K562 (cell line): Measurements from ENCODE around the gene TNNT3. TPM values are rescaled to one million over a fixed set of nuclear protein-coding genes. Genes with fewer than 3 reads are reported as not detected.

Experiments used
- ATAC-seq: fragments of 200-7000 bp; cut with Tn5 transposase; 3 replicates; pipeline ENCODE4 v1.9.1; 2020; ENCODE audit warnings: moderate library complexity
- BruUV-seq: library from RNA; stranded (reverse); fragments of 400-500 nt; replicated peaks from 2 replicates; lab custom pipeline; 2021; lab: Mats Ljungman, UMichigan
- CTCF ChIA-PET: fragments of 300-600 bp; formaldehyde crosslinking; extraction: SDS; loops from one replicate; lab custom pipeline; 2021; ENCODE audit warnings: low intra/inter-chr PET ratio; lab: Yijun Ruan, JAX
- POLR2A ChIA-PET: fragments of 300-600, 350-650 bp; sonication (Branson Sonifier 250); formaldehyde crosslinking; extraction: SDS; loops from one replicate; lab custom pipeline; 2021; ENCODE audit warnings: antibody characterized with exemption, inconsistent platforms; lab: Yijun Ruan, JAX
- DNase-seq, 4 experiments: peaks; one replicate each; pipeline versions ENCODE4 v3.0.0 to v3.0.0-alpha.2; 2011 to 2018; ENCODE audit warnings: low spot score in 3 of 4, mixed read lengths in 3 of 4; ENCODE audit errors: extremely low read depth in 1 of 4
- FAIRE-seq: peaks from 2 replicates; lab custom pipeline; 2011; peaks lifted over from hg19 to GRCh38; lab: Jason Lieb, UNC
- H2AFZ ChIP-seq: 2 replicates; pipeline ENCODE4 v1.6.0; 2011; ENCODE audit warnings: low read depth, low read length, control low read depth, inconsistent platforms
- H3K27ac ChIP-seq: fragments of 200-600 bp; 3 replicates; pipeline ENCODE4 v1.8.0; 2011; ENCODE audit warnings: low read depth, mild to moderate bottlenecking, control low read depth, inconsistent platforms, low read length, moderate library complexity, mixed read lengths; ENCODE audit errors: extremely low read depth
- H3K27me3 ChIP-seq, 2 experiments: fragments of 300-600 bp in 1 of 2; 2 replicates in 1 of 2; 3 replicates in 1 of 2; pipeline versions ENCODE4 v1.6.0 to v1.8.0; 2011; ENCODE audit warnings: inconsistent platforms in 2 of 2, low read length in 2 of 2, mild to moderate bottlenecking in 1 of 2, mixed read lengths in 1 of 2, moderate library complexity in 1 of 2; ENCODE audit not compliant: control insufficient read depth in 2 of 2, insufficient read depth in 2 of 2
- H3K36me3 ChIP-seq: fragments of 300-600 bp; 3 replicates; pipeline ENCODE4 v1.8.0; 2011; ENCODE audit warnings: mild to moderate bottlenecking, low read length, inconsistent platforms; ENCODE audit not compliant: control insufficient read depth, insufficient read depth
- H3K4me1 ChIP-seq, 2 experiments: fragments of 200-600 bp in 1 of 2; replicated peaks in 1 of 2; 2 replicates in 1 of 2; 3 replicates in 1 of 2; pipeline versions ENCODE4 v1.5.1 to v1.8.0; 2011; ENCODE audit warnings: inconsistent platforms in 2 of 2, low read length in 2 of 2, mild to moderate bottlenecking in 1 of 2, mixed read lengths in 1 of 2, moderate library complexity in 1 of 2; ENCODE audit not compliant: control insufficient read depth in 2 of 2, insufficient read depth in 2 of 2
- H3K4me2 ChIP-seq: 2 replicates; pipeline ENCODE4 v1.6.1; 2011; ENCODE audit warnings: low read length, control low read depth, inconsistent platforms, mixed read lengths; ENCODE audit not compliant: insufficient read depth
- H3K4me3 ChIP-seq: fragments of 200-600 bp; sonication (generic), shearing (Covaris generic); 2 replicates; pipeline ENCODE4 v1.5.1; 2016; ENCODE audit warnings: control low read depth, inconsistent platforms
- H3K79me2 ChIP-seq: fragments of 200-600 bp; 3 replicates; pipeline ENCODE4 v1.8.0; 2011; ENCODE audit warnings: low read length, inconsistent platforms; ENCODE audit not compliant: control insufficient read depth, insufficient read depth
- H3K9ac ChIP-seq, 2 experiments: 2 replicates each; pipeline versions ENCODE4 v1.6.0 to v1.6.1; 2011; ENCODE audit warnings: low read depth in 2 of 2, low read length in 2 of 2, control low read depth in 1 of 2, inconsistent platforms in 1 of 2, mild to moderate bottlenecking in 1 of 2, mixed read lengths in 1 of 2; ENCODE audit not compliant: insufficient read depth in 1 of 2
- H3K9me1 ChIP-seq: one replicate; pipeline ENCODE4 v1.6.0; 2011; ENCODE audit warnings: inconsistent platforms, mild to moderate bottlenecking, low read length, moderate library complexity; ENCODE audit not compliant: control insufficient read depth, insufficient read depth
- H3K9me3 ChIP-seq: replicated peaks from 2 replicates; pipeline ENCODE4 v1.5.1; 2011; ENCODE audit warnings: low read depth, low read length, inconsistent platforms; ENCODE audit not compliant: control insufficient read depth, insufficient read depth
- H4K20me1 ChIP-seq: replicated peaks from 2 replicates; pipeline ENCODE4 v1.6.1; 2011; ENCODE audit warnings: low read length, inconsistent platforms, mixed read lengths; ENCODE audit not compliant: control insufficient read depth, insufficient read depth
- FIP1L1 ChIP-seq: fragments of 200-400 bp; formaldehyde crosslinking; IDR thresholded peaks from 2 replicates; pipeline ENCODE4 v1.6.1; 2018; ENCODE audit warnings: mild to moderate bottlenecking, low read depth, low read length; ENCODE audit not compliant: poor library complexity, severe bottlenecking
- JUN ChIP-seq, 2 experiments: sonication (generic) in 1 of 2; formaldehyde crosslinking in 1 of 2; IDR thresholded peaks; 2 replicates each; pipeline versions ENCODE4 v1.6.1 to v1.8.0; 2012 to 2022; ENCODE audit warnings: borderline replicate concordance in 2 of 2, mild to moderate bottlenecking in 2 of 2, improper control_type of control experiment in 1 of 2, low read depth in 1 of 2, low read length in 1 of 2, missing genetic modification reagents in 1 of 2
- SREBF1 ChIP-seq: fragments of 150-350 bp; IDR thresholded peaks from 2 replicates; pipeline ENCODE4 v1.6.1; 2014; ENCODE audit warnings: antibody characterized with exemption, low read depth, low read length, borderline replicate concordance
- TAF7 ChIP-seq: fragments of 450-650 bp; IDR thresholded peaks from 2 replicates; pipeline ENCODE4 v1.6.1; 2016; ENCODE audit warnings: missing genetic modification characterization, missing compliant biosample characterization
- ZNF121 ChIP-seq: sonication (generic); formaldehyde crosslinking; conservative IDR thresholded peaks from 2 replicates; pipeline ENCODE4 v1.8.0; 2022; ENCODE audit warnings: missing genetic modification reagents
- ZNF23 ChIP-seq: fragments of 250-450 bp; sonication (Bioruptor Pico); IDR thresholded peaks from 2 replicates; pipeline ENCODE4 v1.4.0; 2020; ENCODE audit warnings: mild to moderate bottlenecking
- WGBS: fragments of 100-300 bp; shearing (Covaris generic); methylation state at CpG from one replicate; pipeline ENCODE4 v1.1.6; 2016; ENCODE audit warnings: low coverage, mixed read lengths; ENCODE audit not compliant: insufficient coverage; ENCODE audit errors: missing lambda C conversion rate; 5-methylcytosine and 5-hydroxymethylcytosine counted together
- in situ Hi-C: fragments of 300-500 bp; cut with MboI; formaldehyde crosslinking; loops from 4 replicates; pipeline ENCODE4 v1.15.0; 2018; ENCODE audit warnings: inconsistent platforms, mixed read lengths
- intact Hi-C: fragments of 100-400 bp; cut with micrococcal nuclease; formaldehyde crosslinking; loops from 2 replicates; pipeline ENCODE4 v1.14.2; 2022
- polyA plus RNA-seq, 8 experiments: library from polyadenylated mRNA; depleted of rRNA in 4 of 8; stranded (reverse) in 5 of 8; unstranded in 3 of 8; fragments of >200 nt; fragmentation: Nextera tagmentation in 2 of 8; fragmentation: Illumina TruSeq in 1 of 8; extraction: Ambion mirVana in 2 of 8; extraction: Trizol in 1 of 8; gene quantifications; 2 replicates each; pipeline versions ENCODE4 v1.2.1 to v1.2.3, GENCODE V29; 2011 to 2014; ENCODE audit warnings: inconsistent platforms in 1 of 8, missing spikeins in 1 of 8
- total RNA-seq, 7 experiments: library from RNA; depleted of rRNA in 6 of 7; stranded (reverse); fragments of >200 nt in 6 of 7; fragmentation: Illumina TruSeq in 2 of 7; extraction: Trizol in 2 of 7; gene quantifications; 2 replicates each; pipeline versions ENCODE4 v1.2.1 to v1.2.3, GENCODE V29; 2011 to 2021; ENCODE audit warnings: low replicate concordance in 1 of 7

TNNT3 gene
- total and polyA plus RNA-seq, 9 of the 15 experiments (the other 6 are each of a cell fraction or from before 2014, with no cell fraction given) = 0.10 TPM; not detected in 8

DNA sequence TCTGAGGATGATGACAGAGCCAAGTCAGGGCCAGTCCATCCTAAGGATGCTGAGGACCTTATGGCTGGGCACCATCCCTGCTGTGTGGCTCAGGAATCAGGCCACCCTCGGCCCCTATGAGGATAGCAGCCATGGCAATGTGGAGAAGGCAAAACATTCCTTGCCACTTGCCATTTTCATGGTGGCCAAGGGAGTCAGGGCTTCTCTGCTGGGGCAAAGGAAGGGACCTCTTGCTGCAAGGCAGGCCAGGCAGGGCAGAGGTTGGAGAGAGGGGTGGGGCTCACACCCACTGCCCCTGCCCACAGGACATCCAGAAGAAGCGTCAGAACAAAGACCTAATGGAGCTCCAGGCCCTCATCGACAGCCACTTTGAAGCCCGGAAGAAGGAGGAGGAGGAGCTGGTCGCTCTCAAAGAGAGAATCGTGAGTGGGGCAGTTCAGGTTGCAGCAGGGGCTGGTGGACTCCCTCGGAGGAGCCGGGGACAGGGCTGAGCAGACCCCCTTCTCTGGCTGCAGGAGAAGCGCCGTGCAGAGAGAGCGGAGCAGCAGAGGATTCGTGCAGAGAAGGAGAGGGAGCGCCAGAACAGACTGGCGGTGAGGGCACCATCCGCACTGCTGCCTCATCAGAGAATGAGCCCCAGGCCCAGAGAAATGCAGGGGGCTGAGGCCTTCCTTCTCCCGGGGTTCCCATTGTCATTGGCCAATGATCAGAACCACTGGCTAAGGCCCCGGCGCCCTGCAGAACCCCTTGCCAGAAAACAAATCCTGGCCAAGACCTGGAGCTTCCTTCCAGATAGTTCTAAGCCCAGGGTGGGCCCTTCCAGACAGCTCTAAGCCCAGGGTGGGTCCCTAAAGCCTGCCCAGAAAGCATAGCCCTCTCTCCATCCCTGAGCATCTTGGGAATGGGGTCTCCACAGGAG, 14.2 kb downstream of the TNNT3 start (continued):
- no peak for TF ChIP-seq ZNF121 (CRISPR knock-in tag)

DNA sequence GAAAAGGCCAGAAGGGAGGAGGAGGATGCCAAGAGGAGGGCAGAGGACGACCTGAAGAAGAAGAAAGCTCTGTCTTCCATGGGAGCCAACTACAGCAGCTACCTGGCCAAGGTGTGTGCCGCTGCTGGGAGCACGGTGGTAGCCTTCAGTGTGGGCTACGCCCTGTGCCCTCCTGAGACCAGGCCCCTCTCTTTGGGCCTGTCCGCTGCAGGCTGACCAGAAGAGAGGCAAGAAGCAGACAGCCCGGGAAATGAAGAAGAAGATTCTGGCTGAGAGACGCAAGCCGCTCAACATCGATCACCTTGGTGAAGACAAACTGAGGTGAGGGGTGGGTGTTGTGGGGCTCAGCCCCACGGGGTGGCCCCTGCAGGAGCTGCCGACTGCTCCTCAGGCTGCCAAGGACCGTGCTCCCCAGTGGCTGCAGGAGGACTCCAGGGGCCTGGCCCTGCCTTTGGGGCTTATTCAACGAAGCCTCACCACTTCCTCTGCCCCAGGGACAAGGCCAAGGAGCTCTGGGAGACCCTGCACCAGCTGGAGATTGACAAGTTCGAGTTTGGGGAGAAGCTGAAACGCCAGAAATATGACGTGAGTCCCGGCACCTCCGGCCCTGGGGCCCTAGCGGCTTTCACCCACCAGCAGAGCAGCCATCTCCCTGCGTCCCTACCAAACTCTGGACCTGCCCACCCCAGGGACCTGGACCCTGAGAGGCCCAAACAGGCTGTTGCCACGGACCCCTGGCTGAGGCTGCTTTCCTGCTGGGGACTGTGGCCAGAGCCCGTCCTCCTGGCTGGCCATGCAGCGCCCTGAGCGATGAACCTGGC, 15.0 kb downstream of the TNNT3 start:
- Histone ChIP-seq H3K36me3 (no peaks in the 10 kb centered on the region), H3K4me2 (no peak overlapping the region), H3K27ac (no peak overlapping the region), H3K79me2 (no peaks in the 10 kb centered on the region), H3K9ac (no peak overlapping the region), H4K20me1 (peaks cover 14% of the 10 kb centered on the region; the same call in 1 of the 2 replicates), H3K27me3 (peaks cover 36 to 87% of the 10 kb centered on the region in 2 experiments; a peak in 4 of 5 replicates), H3K9me3 (no peaks in the 10 kb centered on the region), H3K4me3 (no peak overlapping the region), H2AFZ (no peak overlapping the region), H3K9me1 (no peaks in the 10 kb centered on the region), H3K4me1 (peaks cover 0 to 44% of the 10 kb centered on the region in 2 experiments; a peak in 2 of 5 replicates)
- in situ Hi-C loops = no loop called here
- 10% methylated on average over 20 of the region's 24 CpGs for WGBS
- ATAC-seq (no peak), FAIRE-seq (no peak), DNase-seq (no peak)
- ChIA-PET CTCF (no interaction called here), POLR2A (interaction anchor here (0.7 kb wide), 1 partner anchor 176 kb away, joined by 3 read pairs; no protein-coding TSS in a partner anchor)
- intact Hi-C loops = no loop called here
- BruUV-seq = no TSS peak
- no peak for TF ChIP-seq TAF7 (tag)
- TF ChIP-seq FIP1L1 = no peak
- TF ChIP-seq ZNF23 = no peak
- no peak for TF ChIP-seq SREBF1
- no peak for TF ChIP-seq JUN (IDR thresholded peaks at IDR 0.05; ENCODE audit: borderline replicate concordance, low read depth, low read length)
- no peak for TF ChIP-seq JUN (CRISPR knock-in tag; IDR thresholded peaks at IDR 0.05; ENCODE audit: borderline replicate concordance)
